HG03139 (cell line): ENCODE data around the gene TRIM62.

Experiments used
- ATAC-seq: cut with Tn5 transposase; IDR thresholded peaks from one replicate; pipeline ENCODE4 v1.9.1; 2021; ENCODE audit not compliant: unreplicated experiment

Gene TRIM62

DNA sequence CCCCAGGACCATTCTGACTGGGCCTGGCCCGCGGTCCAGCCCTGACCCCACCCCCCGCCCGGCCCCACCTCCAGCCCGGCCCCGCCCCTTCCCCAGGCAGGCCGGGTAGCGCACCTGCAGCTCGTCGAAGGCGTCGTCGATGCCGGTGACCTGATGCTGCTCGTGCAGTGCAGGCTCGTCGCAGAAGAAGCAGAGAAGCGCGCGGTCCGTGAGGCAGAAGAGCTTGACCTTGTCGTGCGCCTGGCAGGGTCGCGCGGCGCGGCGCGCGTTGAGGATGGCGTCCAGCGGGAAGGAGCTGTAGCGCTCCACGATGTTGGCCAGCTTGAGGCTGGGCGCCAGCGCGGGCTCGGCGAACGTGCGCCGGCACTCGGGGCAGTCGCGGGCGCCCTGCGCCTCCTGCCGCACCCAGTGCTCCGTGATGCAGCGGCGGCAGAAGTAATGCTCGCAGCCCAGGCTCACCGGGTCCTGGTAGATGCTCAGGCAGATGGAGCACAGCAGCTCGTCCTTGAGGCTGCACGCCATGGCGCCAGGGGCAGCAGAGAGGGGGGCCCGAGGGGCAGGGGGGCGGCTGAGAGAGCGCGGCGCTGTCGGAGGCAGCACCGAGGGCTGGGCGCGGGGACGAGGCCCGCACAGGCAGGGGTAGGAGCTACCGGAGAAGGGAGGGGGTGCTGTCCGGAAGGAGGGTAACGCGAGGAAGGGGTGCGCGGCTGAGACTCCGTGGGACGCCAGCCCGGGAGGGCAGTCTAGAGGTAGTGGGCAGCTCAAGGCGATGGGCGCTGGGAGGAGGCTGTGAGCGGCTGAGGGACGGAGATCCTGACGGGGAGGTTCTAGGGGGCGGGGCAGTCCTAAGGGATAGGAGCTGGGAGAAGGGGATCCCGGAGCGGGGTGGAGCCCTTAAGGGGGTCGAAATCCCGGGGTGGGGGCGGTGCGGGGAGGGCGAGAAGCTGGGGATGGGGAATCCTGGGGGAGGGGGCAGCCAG, 642 bp downstream of the TRIM62 start:
- peak; percentile 76 for ATAC-seq

DNA sequence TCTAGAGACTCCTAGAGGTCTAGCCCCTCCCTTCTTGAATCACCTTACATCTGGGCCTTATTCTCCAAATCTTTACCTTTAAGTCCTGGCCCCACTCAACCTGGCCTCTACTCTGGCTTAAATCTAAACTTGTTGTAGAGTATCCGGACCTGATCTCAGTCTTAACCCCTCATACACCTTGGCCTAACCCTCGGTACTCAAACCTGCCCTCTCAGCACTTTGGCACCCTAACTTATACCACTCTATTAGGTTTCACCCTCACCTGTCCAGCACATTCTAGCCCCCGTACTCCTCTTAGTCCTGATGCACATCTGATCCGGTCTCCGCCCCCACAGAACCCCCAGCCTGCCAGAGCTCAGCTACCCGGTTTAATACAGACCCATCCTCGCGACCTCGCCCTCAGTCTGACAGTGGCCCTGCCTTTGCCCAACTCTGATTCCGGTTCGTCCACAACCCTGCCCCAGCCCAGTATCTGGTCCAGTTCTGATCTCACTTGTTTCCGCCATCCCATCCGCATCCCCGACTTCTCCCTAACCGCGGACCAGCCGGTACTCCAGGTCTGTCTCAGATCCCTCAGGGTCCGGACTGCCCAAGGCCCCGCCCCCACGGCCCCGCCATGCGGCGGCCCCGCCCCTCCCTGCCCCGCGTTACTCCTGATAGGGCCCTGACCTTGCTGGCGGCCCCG, 1.5 kb downstream of the TRIM62 start:
- peak; percentile 17 for ATAC-seq

DNA sequence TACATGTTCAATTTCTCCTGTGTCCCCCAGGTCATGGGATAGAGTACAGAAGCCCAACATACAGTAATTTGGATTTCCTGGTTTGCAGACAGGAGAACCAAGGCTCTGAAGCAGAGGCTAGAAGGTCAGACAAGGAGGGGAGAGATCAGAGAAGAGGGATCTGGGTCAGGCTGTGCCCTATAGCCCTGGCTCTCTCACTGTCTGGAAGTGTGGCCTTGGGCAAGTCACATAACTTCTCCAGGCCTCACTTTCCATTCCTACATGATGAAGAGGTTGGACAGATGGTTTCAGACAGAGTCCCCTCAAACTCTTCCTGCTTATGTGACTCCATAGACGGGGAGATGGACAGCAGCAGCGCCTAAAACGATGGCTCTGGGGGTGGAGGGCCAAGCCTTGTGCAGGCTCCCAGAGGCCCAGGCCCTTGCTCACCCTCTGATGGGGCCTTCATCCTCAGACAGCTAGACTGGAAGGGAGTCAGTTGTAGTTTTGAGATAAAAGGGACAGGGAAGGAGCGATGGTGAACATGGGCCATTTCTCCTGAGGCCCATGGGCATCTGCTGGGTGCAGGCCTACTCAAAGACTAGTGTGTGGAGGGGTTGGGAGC, 2.9 kb downstream of the TRIM62 start:
- no peak for ATAC-seq

- ATAC-seq, result no peak
These were observed 3.8 kb downstream of the TRIM62 start for GRCh38 chr1:33177996-33178540.

DNA sequence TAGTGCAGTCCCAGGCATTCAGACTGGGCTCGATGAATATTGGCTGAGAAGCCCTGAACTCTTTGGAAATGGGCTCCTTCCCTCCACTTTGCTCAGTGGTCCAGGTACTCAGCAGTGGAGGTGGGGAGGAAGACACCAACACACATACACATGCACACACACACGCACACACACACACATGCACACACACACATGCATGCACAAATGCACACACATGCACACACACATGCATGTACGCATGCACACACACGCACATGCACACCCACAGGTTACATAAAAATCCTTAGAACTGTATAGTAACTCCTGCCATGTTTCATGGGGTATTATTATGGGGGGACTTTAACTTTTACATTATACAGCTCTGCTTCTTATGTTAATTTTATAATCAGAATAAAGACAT, 5.0 kb downstream of the TRIM62 start:
- no peak for ATAC-seq

GRCh38 chr1:33176362-33176850, 5.4 kb downstream of the TRIM62 start:
- no peak for ATAC-seq

DNA sequence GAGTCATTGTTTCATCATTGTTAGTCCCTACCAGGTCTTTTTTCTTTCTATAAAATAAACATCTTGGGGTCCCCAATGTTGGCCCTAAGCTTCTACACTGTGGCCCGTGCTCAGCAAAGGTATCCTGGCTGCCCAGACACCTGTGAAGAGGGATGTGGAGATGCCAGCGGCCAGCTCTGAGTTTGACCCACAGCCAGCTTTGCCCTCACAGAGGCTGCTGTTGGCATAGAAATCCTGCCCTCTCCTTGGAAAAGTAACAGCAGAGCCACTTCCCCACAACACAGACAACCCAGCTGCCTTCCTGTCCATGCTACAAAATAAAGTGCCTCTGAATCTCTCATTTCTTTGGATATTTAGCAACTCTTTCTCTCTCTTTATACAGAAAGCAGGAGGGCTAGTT, 6.0 kb downstream of the TRIM62 start:
- no peak for ATAC-seq

GRCh38 chr1:33173091-33173490, 8.8 kb downstream of the TRIM62 start:
- no peak for ATAC-seq

DNA sequence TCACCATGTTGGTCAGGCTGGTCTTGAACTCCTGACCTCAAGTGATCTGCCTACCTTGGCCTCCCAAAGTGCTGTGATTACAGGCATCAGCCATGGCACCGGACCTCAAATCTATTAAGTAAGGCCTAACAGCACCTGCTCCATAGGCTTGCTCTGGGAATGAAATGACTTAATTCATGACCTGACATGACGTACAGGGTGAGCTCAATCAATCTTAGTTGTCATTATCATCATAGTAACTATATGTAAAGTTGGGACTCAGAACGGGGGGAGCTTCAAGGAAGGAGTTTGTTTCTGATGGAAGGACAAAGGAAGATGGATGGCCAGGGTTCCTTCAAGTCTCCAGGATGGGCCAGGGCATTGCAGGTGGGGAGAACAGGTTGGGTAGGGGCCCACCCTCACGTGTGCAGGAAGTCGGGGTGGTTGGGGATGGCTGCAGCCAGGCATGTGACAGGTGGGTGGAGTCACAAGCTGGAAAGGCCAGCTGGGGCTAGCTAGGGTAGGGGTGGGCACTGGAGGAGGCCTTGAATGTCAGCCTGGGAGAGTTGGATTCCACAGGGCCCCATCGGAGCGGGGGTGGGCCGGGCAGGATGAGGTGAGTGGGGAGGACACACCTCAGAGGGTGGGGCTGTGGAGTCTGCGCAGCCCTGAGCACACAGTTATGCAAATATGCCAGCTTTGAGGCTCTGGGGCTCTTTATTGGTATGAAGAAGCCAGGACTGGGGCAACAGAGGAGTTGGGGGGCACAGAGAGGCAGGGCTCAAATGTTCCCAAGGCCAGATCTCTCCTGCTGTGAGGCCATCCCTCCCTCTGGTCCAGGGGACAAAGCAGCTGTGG, 9.6 kb downstream of the TRIM62 start:
- ATAC-seq, result no peak

GRCh38 chr1:33170351-33171274, 11.2 kb downstream of the TRIM62 start:
- ATAC-seq, result no peak

DNA sequence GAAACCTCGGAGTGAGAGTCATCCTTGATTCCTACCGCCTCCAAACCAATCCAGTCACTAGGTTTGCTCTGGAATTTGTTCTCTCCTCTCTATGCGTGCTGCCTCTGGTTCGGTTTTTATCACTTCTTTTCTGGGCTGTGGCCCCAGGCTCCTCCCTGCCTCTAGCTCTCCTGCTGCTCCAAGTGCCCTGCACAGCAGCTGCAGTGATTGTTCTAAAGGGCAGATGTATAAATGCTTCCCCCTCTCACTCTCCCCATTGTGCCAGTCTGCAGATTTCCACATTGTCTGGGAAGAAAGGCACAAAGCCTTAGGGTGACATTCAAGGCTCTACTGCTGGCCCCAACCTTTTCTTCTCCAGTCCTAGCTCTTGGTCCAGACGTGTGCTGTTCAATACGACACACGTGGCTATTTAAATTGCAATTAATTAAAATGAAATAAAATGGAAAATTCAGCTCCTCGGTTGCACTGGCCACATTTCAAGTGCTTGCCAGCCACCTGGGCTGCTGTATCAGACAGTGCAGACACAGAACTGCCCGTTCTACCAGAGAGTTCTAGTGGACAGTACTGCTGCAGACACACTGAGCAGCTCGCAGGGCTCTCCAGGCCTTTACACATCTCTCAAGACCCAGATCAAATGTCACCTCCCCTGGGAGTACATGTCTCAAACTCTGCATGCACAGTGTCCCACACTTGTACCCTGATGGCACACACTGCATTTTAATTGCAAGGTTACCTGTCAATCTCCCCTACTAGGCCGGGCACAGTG, 12.4 kb downstream of the TRIM62 start:
- ATAC-seq, result no peak

GRCh38 chr1:33168556-33169289, 13.1 kb downstream of the TRIM62 start:
- ATAC-seq, result no peak

DNA sequence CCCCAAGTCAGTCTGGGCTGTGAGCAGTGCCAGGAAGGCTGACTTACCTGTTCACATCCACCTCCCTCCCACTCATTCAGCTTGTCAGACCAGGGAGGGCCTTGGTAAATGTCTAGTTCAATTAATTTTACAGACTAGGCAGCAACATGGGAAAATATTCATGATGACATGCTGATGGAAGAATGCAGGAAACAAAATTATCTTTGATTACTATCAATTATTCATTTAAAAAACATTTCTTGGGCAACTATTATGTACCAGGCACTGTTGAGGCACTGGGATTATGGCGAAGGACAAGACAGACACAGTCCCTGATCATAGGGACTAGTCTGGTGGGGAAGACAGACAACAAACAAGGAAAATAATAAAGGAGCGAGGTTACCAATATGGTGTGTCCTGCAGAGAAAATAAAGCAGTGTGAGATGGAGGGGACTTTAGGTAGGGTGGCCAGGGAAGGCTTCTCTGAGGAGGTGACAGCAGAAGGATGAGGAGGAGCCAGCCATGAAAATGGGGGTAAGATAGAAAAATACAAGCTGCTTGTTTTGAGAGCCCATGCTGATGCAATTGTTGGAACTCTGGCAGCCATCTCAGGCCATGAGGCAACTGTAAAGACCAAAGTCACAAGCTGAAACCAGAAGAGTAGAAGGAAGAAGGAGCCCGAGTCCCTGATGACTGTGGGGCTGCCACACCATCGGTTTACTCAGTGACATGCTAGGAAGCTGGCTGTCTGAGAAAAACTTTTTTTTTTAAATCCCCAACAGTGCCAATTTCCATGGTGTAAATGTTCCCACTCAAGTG, 14.0 kb downstream of the TRIM62 start:
- ATAC-seq, result no peak

DNA sequence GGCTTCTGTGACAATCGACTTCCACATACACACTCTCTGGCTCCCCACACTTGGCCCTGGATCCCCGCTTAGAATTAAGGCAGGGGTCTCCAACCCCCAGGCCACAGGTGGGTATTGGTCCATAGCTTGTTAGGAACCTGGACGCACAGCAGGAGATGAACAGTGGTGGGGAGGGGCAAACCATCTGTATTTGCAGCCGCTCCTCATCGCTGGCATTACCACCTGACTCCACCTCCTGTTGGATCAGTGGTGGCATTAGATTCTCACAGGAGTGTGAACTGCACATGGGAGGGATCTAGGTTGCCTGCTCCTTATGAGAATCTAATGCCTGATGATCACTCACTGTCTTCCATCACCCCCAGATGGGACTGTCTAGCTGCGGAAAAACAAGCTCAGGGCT, 16.0 kb downstream of the TRIM62 start:
- no peak for ATAC-seq

DNA sequence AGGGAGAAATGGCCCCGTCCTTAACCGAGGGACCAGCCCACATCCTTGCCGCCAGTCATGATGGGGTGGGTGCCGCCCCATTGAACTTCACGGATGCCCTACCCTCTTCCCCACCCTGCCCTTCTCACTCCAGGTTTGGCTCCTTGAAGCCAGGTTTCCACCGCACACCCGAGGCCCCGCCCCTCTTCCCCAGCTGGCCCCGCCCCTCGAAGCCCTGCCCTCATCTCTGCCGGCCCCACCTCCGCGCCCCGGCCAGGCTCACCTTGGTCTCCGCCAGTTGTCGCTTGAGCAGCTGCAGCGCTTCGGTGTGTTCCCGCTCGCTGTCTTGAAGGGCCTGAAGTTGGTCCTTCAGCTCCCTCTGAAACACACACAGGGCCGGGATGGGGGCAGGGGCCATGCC, 16.6 kb downstream of the TRIM62 start:
- no peak for ATAC-seq

- ATAC-seq, result no peak
These were observed 18.0 kb downstream of the TRIM62 start for GRCh38 chr1:33163621-33164519.
